Measurements from ENCODE around the gene RAB3IL1. TPM values are rescaled to one million over a fixed set of nuclear protein-coding genes. Genes with fewer than 3 reads are reported as not detected.

RAB3IL1 gene
- total and polyA plus RNA-seq, 9 of the 15 experiments (the other 6 are each of a cell fraction or from before 2014, with no cell fraction given): 0.15 to 42.6 (median 15.5) TPM

GRCh38 chr11:61922539-61922938 is 5.2 kb upstream of the RAB3IL1 start (continued):
- no peak for TF ChIP-seq E2F5 (CRISPR knock-in tag; IDR thresholded peaks at IDR 0.05)
- no peak for TF ChIP-seq RAD21 (CRISPR knock-in tag; conservative IDR thresholded peaks at IDR 0.05 in 1 of 2, IDR thresholded peaks at IDR 0.05 in 1 of 2)
- no peak for TF ChIP-seq RFX7 (CRISPR knock-in tag; IDR thresholded peaks at IDR 0.05)
- no peak for TF ChIP-seq ATF3 (IDR thresholded peaks at IDR 0.05)
- no peak for TF ChIP-seq ATF3 (CRISPR knock-in tag; conservative IDR thresholded peaks at IDR 0.05)
- TF ChIP-seq ZNF717 (CRISPR knock-in tag; IDR thresholded peaks at IDR 0.05): no peak
- TF ChIP-seq HMG20A (CRISPR knock-in tag; conservative IDR thresholded peaks at IDR 0.05): no peak
- no peak for TF ChIP-seq TSHZ1 (CRISPR knock-in tag; IDR thresholded peaks at IDR 0.05)
- peak; percentile 56 for TF ChIP-seq SPI1 (IDR thresholded peaks at IDR 0.05; ENCODE audit: borderline replicate concordance, low read depth, low read length)
- TF ChIP-seq KDM4B (IDR thresholded peaks at IDR 0.05; ENCODE audit: borderline replicate concordance in 2 of 2, low read depth in 1 of 2): no peak
- TF ChIP-seq SMC3 (conservative IDR thresholded peaks at IDR 0.05; ENCODE audit: insufficient read depth, low read depth, low read length): no peak
- no peak for TF ChIP-seq PRPF4 (IDR thresholded peaks at IDR 0.05; ENCODE audit: insufficient read depth, low read depth, low read length, poor library complexity, severe bottlenecking)
- TF ChIP-seq L3MBTL2 (IDR thresholded peaks at IDR 0.05): peak; percentile 59; the same call in 1 of the 2 replicates
- TF ChIP-seq JUN (IDR thresholded peaks at IDR 0.05; ENCODE audit: borderline replicate concordance, low read depth, low read length): no peak
- no peak for TF ChIP-seq JUN (CRISPR knock-in tag; IDR thresholded peaks at IDR 0.05; ENCODE audit: borderline replicate concordance)

Data from K562 (cell line).